Measurements from ENCODE around the gene POLE. TPM values are rescaled to one million over a fixed set of nuclear protein-coding genes. Genes with fewer than 3 reads are reported as not detected.

POLE gene
- total and polyA plus RNA-seq, 2 of the 4 experiments (the other 2 are of a cell fraction): 17.2 to 20.7 TPM

DNA sequence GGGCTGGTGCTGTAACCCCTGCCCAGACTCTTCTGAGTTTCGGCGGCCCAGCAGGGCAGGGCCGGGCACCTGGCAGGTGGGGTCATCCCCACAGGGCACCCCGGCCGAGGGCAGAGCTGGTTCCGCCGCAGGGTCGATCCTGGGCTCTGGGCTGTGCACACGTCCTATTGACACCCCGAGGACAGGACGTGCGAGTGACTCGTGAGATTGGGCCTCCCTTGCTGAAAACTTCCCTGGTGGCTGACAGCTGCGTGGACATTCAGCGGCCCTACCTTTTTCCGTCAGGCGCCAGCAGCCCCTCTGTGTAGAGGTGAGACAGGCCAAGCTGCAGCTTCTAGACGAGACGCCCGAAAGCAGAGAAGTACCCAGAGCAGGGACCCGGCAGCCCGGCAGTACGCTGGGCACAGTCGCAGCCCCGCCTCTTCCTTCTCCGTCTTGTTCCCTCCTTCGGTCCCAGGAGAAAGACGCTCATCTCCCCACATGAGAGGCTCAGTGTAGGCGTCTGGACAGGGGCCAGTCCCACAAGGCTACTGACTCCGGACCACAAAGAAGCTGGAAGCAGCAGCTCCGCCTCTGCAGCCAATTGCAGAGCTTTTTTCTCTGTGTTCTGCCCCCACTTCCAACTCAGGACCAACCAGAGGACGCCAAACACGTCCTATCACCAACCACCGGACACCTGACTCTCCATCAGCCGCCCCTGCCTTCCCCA, 76.9 kb downstream of the POLE start, which contains the start of gene LRCOL1:
LRCOL1 (minus strand) TSS at position 532 of the 709 bp plus-strand sequence. CDS start 4,331 bp downstream, outside the sequence.
- Histone ChIP-seq H2AK5ac (ENCODE audit: low read depth, low read length) (no peak within 1 kb of the TSS), H3K4me3 (ENCODE audit: insufficient read depth, low read depth, low read length) (peak within 1 kb of the TSS; percentile 12; the same call in 1 of the 2 replicates), H4K91ac (ENCODE audit: insufficient read depth, low read depth, low read length) (no peak within 1 kb of the TSS), H3K9ac (ENCODE audit: low read depth, low read length) (no peak within 1 kb of the TSS), H4K5ac (ENCODE audit: low read depth, low read length) (no peak within 1 kb of the TSS), H4K8ac (ENCODE audit: low read depth in 2 of 2, low read length in 2 of 2) (peak within 1 kb of the TSS in 1 of 2 experiments; percentile 31; a peak in 2 of 4 replicates), H2AK9ac (replicated peaks; ENCODE audit: low read depth, low read length, poor library complexity) (peak within 1 kb of the TSS; percentile 82), H2BK120ac (ENCODE audit: low read depth, low read length) (no peak within 1 kb of the TSS), H3K27ac (ENCODE audit: insufficient read depth, low read length) (no peak within 1 kb of the TSS), H3K56ac (ENCODE audit: extremely low read depth, insufficient read depth, low read length) (no peak within 1 kb of the TSS), H3K27me3 (ENCODE audit: control insufficient read depth, insufficient read depth, low read length) (peaks cover 21% of the 10 kb centered on the region), H3K79me1 (ENCODE audit: low read depth in 1 of 2, low read length in 2 of 2) (no peaks in the 10 kb centered on the region), H3K4me2 (ENCODE audit: low read depth, low read length) (peak within 1 kb of the TSS; percentile 37; the same call in 1 of the 2 replicates), H3K9me1 (ENCODE audit: insufficient read depth, low read length) (no peaks in the 10 kb centered on the region), H2BK20ac (ENCODE audit: low read depth, low read length) (no peak within 1 kb of the TSS), H3K23ac (ENCODE audit: low read depth, low read length) (no peak within 1 kb of the TSS; the same call in 1 of the 2 replicates), H3K36me3 (ENCODE audit: control insufficient read depth, insufficient read depth, low read length) (no peaks in the 10 kb centered on the region), H2BK5ac (ENCODE audit: low read depth, low read length, poor library complexity, severe bottlenecking) (no peak within 1 kb of the TSS), H3K4me1 (ENCODE audit: control insufficient read depth, insufficient read depth, low read length) (no peaks in the 10 kb centered on the region), H4K20me1 (ENCODE audit: insufficient read depth, low read length) (no peaks in the 10 kb centered on the region), H3K9me3 (ENCODE audit: control insufficient read depth, insufficient read depth, low read length) (peaks cover 6% of the 10 kb centered on the region), H2BK15ac (ENCODE audit: low read depth, low read length) (no peak within 1 kb of the TSS), H3K18ac (ENCODE audit: low read depth, low read length) (no peak within 1 kb of the TSS), H2AFZ (replicated peaks; ENCODE audit: low read length, poor library complexity) (peak within 1 kb of the TSS; percentile 95), H3K4ac (ENCODE audit: low read depth, low read length) (no peak within 1 kb of the TSS), H3K14ac (replicated peaks; ENCODE audit: low read depth, low read length) (no peak within 1 kb of the TSS; the same call in 1 of the 2 replicates)
- WGBS, 2 experiments (ENCODE audit: extremely low coverage in 2 of 2, insufficient read length in 1 of 2): 38% methylated on average over 8 of the region's 35 CpGs; no CpG with 5 or more reads in 1 of the 2 experiments
- DNase-seq (peak; percentile 90), ATAC-seq (ENCODE audit: low read depth) (peak; percentile 90)
- ChIA-PET POLR2A (ENCODE audit: unreplicated experiment) (no interaction called here), CTCF (interaction anchor here (0.8 kb wide), 1 partner anchor 195 kb away, joined by 3 read pairs; no protein-coding TSS in a partner anchor)
- intact Hi-C loops (cut with micrococcal nuclease) (loop anchor here (5.0 kb wide), 1 partner anchor 48 kb away; no protein-coding TSS in a partner anchor), in situ Hi-C loops (cut with MboI; ENCODE audit: low sequenced_read_pairs) (no loop called here), dilution Hi-C loops (cut with HindIII; ENCODE audit: low sequenced_read_pairs, unreplicated experiment) (no loop called here)
- no TSS peak for BruUV-seq (replicated peaks)
- TF ChIP-seq, protein P1, sequence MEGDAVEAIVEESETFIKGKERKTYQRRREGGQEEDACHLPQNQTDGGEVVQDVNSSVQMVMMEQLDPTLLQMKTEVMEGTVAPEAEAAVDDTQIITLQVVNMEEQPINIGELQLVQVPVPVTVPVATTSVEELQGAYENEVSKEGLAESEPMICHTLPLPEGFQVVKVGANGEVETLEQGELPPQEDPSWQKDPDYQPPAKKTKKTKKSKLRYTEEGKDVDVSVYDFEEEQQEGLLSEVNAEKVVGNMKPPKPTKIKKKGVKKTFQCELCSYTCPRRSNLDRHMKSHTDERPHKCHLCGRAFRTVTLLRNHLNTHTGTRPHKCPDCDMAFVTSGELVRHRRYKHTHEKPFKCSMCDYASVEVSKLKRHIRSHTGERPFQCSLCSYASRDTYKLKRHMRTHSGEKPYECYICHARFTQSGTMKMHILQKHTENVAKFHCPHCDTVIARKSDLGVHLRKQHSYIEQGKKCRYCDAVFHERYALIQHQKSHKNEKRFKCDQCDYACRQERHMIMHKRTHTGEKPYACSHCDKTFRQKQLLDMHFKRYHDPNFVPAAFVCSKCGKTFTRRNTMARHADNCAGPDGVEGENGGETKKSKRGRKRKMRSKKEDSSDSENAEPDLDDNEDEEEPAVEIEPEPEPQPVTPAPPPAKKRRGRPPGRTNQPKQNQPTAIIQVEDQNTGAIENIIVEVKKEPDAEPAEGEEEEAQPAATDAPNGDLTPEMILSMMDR (conservative IDR thresholded peaks at IDR 0.05; ENCODE audit: low read depth, low read length): no peak
- no peak for TF ChIP-seq POLR2A (IDR thresholded peaks at IDR 0.05; ENCODE audit: low read depth, low read length)
- no peak for TF ChIP-seq RFX5 (IDR thresholded peaks at IDR 0.05; ENCODE audit: low read depth, low read length)
- no peak for TF ChIP-seq RAD21 (IDR thresholded peaks at IDR 0.05; ENCODE audit: low read length)
- TF ChIP-seq, protein P2, sequence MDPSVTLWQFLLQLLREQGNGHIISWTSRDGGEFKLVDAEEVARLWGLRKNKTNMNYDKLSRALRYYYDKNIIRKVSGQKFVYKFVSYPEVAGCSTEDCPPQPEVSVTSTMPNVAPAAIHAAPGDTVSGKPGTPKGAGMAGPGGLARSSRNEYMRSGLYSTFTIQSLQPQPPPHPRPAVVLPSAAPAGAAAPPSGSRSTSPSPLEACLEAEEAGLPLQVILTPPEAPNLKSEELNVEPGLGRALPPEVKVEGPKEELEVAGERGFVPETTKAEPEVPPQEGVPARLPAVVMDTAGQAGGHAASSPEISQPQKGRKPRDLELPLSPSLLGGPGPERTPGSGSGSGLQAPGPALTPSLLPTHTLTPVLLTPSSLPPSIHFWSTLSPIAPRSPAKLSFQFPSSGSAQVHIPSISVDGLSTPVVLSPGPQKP (IDR thresholded peaks at IDR 0.05; ENCODE audit: borderline replicate concordance, low read depth, low read length): no peak
- TF ChIP-seq MXI1 (IDR thresholded peaks at IDR 0.05; ENCODE audit: borderline replicate concordance, low read depth, low read length): no peak
- TF ChIP-seq MAZ (IDR thresholded peaks at IDR 0.05; ENCODE audit: borderline replicate concordance, low read depth, low read length): no peak
- no peak for TF ChIP-seq SMC3 (IDR thresholded peaks at IDR 0.05; ENCODE audit: low read depth, low read length)
- TF ChIP-seq CEBPB (IDR thresholded peaks at IDR 0.05; ENCODE audit: low read depth, low read length): no peak
- no peak for TF ChIP-seq NFE2L2 (IDR thresholded peaks at IDR 0.05; ENCODE audit: low read depth, low read length)
- TF ChIP-seq RCOR1 (IDR thresholded peaks at IDR 0.05; ENCODE audit: insufficient replicate concordance, low read length): no peak
- no peak for TF ChIP-seq BHLHE40 (IDR thresholded peaks at IDR 0.05; ENCODE audit: low read depth, low read length)
- no peak for TF ChIP-seq MAFK (IDR thresholded peaks at IDR 0.05; ENCODE audit: low read depth, low read length)
- TF ChIP-seq, protein P3, sequence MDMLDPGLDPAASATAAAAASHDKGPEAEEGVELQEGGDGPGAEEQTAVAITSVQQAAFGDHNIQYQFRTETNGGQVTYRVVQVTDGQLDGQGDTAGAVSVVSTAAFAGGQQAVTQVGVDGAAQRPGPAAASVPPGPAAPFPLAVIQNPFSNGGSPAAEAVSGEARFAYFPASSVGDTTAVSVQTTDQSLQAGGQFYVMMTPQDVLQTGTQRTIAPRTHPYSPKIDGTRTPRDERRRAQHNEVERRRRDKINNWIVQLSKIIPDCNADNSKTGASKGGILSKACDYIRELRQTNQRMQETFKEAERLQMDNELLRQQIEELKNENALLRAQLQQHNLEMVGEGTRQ (IDR thresholded peaks at IDR 0.05; ENCODE audit: low read depth, low read length): no peak
- TF ChIP-seq CHD1 (IDR thresholded peaks at IDR 0.05; ENCODE audit: low read depth, low read length): no peak

Data from IMR-90 (cell line).